Nephron (organoid): ENCODE results near the gene NFIX.

Source experiments
- H3K27ac Mint-ChIP-seq, 3 experiments: 2 replicates each; pipeline ENCODE4 v1.8.0; 2020; ENCODE audit warnings: mixed read lengths in 3 of 3, mild to moderate bottlenecking in 2 of 3, moderate library complexity in 1 of 3
- H3K27me3 Mint-ChIP-seq: 2 replicates; pipeline ENCODE4 v1.8.0; 2021; ENCODE audit warnings: low read depth, mild to moderate bottlenecking, moderate library complexity, mixed read lengths
- H3K36me3 Mint-ChIP-seq: 2 replicates; pipeline ENCODE4 v1.8.0; 2020; ENCODE audit warnings: low read depth, mixed read lengths
- H3K4me1 Mint-ChIP-seq: 2 replicates; pipeline ENCODE4 v1.8.0; 2020; ENCODE audit warnings: mixed read lengths
- H3K4me3 Mint-ChIP-seq, 3 experiments: 2 replicates each; pipeline ENCODE4 v1.8.0; 2020; ENCODE audit warnings: mild to moderate bottlenecking in 3 of 3, mixed read lengths in 3 of 3, moderate library complexity in 2 of 3
- H3K9me3 Mint-ChIP-seq: 2 replicates; pipeline ENCODE4 v1.8.0; 2020; ENCODE audit warnings: mixed read lengths
- CTCF ChIP-seq, 3 experiments: fragments of 200-600 bp; sonication (generic); IDR thresholded peaks; one replicate each; pipeline ENCODE4 v1.5.0; 2021; ENCODE audit warnings: antibody characterized with exemption in 3 of 3; ENCODE audit not compliant: unreplicated experiment in 3 of 3

NFIX gene

GRCh38 chr19:13064092-13064489 lies 68.8 kb downstream of the NFIX start:
- TF ChIP-seq CTCF (IDR thresholded peaks at IDR 0.05; ENCODE audit: unreplicated experiment in 3 of 3) = no peak
- H3K4me3 Mint-ChIP-seq = no peak overlapping the region
- H3K4me1 Mint-ChIP-seq = peaks cover 81% of the 10 kb centered on the region
- peaks cover 66% of the 10 kb centered on the region for H3K27me3 Mint-ChIP-seq
- H3K9me3 Mint-ChIP-seq = no peaks in the 10 kb centered on the region
- peak overlapping the region in 1 of 3 experiments; percentile 50 for H3K27ac Mint-ChIP-seq
- no peaks in the 10 kb centered on the region for H3K36me3 Mint-ChIP-seq

DNA sequence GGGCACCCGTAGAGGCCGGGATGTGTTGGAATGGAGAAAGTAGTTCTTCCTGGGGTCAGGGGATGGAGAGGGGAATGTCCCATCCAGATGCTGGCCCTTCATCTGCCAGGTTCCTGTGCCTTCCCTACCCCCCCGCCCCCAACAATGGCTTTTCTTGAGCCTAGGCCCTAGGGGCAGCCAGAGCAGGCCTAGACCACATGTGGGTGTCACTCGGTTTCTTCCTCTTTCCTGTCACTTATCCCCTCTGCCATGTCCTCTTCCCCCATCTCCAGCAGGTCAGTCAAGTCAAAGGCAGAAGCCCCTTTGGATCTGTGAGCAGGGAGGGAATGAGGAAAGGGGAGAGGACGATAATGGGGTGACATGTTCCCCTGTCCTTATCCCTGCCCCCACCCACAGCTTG lies 71.0 kb downstream of the NFIX start:
- H3K4me3 Mint-ChIP-seq = no peak overlapping the region
- H3K27me3 Mint-ChIP-seq = peaks cover 66% of the 10 kb centered on the region
- no peaks in the 10 kb centered on the region for H3K9me3 Mint-ChIP-seq
- TF ChIP-seq CTCF (IDR thresholded peaks at IDR 0.05; ENCODE audit: unreplicated experiment in 3 of 3) = no peak
- H3K36me3 Mint-ChIP-seq = no peaks in the 10 kb centered on the region
- H3K27ac Mint-ChIP-seq = peak overlapping the region; percentile 25 to 81 (median 59)
- peaks cover 89% of the 10 kb centered on the region for H3K4me1 Mint-ChIP-seq

GRCh38 chr19:13066933-13067807 lies 71.9 kb downstream of the NFIX start:
- no peak for TF ChIP-seq CTCF (IDR thresholded peaks at IDR 0.05; ENCODE audit: unreplicated experiment in 3 of 3)
- H3K4me1 Mint-ChIP-seq = peaks cover 82% of the 10 kb centered on the region
- no peaks in the 10 kb centered on the region for H3K9me3 Mint-ChIP-seq
- H3K27me3 Mint-ChIP-seq = peaks cover 61% of the 10 kb centered on the region
- H3K27ac Mint-ChIP-seq = peak overlapping the region; percentile 25 to 81 (median 59)
- H3K36me3 Mint-ChIP-seq = no peaks in the 10 kb centered on the region
- peak overlapping the region in 1 of 3 experiments; percentile 12 for H3K4me3 Mint-ChIP-seq

DNA sequence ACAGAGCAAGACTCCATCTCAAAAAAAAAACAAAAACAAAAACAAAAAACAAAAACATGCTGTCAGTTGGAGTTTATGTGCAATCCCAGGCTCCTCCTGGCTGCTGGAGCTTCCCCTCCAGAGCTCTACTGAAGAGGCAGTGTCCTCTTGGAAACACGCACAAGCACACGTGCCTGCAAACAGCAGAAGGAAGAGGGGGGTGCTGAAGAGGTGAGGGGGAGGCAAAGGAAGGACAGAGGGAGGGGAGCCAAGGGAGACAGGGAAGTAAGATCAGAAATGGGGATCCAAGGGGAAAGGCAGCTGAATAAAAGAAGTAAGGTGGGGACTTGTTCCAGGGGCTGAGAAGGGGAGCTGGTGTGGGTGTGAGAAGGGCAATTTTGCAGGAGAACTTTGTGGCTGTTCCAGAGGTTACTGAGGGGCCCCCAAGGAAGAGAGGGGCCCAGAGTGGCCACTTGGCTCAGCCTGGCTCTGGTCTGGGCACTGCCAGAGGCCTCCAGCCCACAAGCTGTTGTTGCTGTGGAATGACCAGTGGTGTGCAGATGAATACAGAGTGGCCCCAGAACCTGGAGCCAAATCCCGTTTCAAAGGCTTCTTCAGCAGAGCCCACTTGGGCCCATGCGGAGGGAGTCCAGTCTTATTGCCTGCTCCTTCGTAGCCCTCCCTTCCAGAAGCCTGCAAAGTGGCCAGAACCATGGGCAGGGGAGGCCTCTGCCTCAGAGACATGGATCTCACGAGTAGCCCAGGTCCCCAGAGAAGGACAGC lies 73.0 kb downstream of the NFIX start:
- no peaks in the 10 kb centered on the region for H3K36me3 Mint-ChIP-seq

More for the DNA sequence above, 73.0 kb downstream of the NFIX start:
- Mint-ChIP-seq H3K27ac (peak overlapping the region; percentile 20 to 72 (median 25)), H3K27me3 (peaks cover 57% of the 10 kb centered on the region), H3K9me3 (no peaks in the 10 kb centered on the region), H3K4me3 (peak overlapping the region in 1 of 3 experiments; percentile 22), H3K4me1 (peaks cover 72% of the 10 kb centered on the region)
- TF ChIP-seq CTCF (IDR thresholded peaks at IDR 0.05; ENCODE audit: unreplicated experiment in 3 of 3) = no peak
